GM18909 (cell line): ENCODE data around the gene SLC52A3.
"Not testable (repeated sequence)": the region's sequence is repeated elsewhere in the genome, so short reads cannot be mapped to it uniquely, and the experiment has no call there.

Source experiments
- ATAC-seq: cut with Tn5 transposase; IDR thresholded peaks from one replicate; pipeline ENCODE4 v1.9.1; 2021; ENCODE audit warnings: mild to moderate bottlenecking; ENCODE audit not compliant: unreplicated experiment, poor library complexity

The SLC52A3 gene

DNA sequence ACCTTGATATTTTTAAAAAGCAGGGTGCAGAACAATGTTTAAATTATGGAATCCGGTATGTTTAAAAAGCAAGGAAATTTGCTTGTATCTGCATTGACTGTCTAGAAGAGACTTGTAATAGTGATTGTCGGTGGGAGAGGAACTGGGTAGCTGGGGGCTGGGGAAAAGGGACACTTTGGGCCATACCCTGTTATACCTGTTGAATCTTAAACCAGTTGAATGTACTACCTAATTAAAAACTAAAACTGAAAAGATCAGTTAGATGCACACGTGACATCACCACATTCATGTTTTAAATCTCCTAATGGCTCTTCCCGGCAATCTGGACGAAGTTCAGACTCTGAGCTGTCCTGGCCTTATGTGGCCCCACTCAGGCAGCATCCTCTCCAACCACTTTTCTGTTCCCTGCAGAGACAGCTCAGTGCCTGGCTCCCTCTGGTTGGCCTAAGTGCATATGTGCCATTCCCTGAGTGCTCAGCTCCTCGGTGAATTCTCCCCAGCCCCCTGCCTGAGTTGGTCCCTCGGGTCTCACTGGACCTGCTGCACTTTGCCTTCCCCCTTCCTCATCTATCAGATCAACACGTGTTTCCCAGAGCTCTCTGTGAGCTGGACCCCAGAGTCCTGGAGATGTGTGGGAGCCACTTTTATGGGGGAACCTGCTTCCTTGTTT is 36.3 kb downstream of the SLC52A3 start:
- no peak for ATAC-seq

DNA sequence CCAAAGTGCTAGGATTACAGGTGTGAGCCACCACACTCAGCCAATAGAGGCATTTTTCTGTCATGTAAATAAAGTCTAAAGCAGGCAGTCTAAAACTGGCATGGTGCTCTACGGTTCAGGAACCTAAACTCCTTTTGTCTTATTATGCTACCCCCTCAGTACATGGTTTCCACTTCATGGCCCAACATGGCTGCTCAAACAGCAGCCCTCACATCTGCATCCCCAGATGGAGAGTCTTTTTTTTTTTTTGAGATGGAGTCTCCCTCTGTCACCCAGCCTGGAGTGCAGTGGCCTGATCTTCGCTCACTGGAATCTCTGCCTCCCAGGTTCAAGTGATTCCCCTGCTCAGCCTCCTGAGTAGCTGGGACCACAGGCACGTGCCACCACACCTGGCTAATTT is 38.3 kb downstream of the SLC52A3 start:
- ATAC-seq = no peak

DNA sequence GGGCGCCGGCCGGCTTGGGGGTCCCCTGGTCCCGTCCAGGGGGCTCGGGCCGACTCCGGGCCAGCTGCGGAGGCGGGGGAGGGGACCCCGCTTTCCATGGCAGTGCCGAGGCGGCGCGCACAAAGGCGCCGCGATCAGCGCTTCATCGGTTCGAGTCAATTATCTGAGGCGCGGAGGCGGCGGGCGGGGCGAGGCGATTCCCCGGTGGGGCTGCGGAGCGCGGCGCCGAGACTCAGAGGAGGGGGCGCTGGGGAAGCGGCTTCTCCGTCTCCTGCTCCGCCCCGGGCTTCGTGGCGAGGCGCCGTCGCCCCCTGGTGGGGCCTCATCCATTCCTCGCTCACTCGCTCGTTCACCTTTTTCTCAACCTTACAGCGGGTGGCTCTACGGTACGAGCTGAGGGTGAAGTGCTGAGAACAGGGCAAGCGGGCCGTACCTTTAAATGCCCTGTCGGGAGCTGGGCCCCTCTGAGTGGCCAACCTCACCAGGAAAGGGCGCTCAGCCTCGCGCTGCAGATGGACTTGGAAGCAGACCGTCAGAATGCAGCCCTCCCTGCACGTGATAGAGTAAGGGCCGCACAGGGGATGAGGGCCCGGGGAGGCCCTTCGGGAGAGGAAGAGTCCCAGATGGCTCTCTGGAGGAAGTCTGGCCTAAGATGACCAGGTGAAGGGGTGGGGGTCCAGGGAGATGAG is 39.9 kb downstream of the SLC52A3 start:
- ATAC-seq = no peak

DNA sequence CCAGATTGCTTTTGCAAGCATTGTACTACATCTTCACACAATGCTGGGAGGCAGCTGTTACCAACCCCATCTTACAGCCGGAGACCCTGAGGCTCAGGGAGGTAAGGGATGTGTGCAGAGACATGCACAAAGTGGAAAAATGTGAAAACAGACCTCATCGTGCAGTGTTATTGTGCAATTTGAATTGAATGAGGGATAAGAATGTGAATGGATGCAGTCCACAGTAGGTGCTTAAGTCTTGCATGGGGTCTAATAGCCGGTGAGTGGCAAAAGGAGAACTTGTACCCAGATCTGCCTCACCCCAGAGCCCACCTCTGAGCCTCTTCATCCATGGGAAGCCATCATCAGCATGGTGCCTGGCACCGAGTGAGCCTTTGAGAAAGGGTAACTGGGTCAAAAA is 42.1 kb downstream of the SLC52A3 start:
- ATAC-seq = no peak

DNA sequence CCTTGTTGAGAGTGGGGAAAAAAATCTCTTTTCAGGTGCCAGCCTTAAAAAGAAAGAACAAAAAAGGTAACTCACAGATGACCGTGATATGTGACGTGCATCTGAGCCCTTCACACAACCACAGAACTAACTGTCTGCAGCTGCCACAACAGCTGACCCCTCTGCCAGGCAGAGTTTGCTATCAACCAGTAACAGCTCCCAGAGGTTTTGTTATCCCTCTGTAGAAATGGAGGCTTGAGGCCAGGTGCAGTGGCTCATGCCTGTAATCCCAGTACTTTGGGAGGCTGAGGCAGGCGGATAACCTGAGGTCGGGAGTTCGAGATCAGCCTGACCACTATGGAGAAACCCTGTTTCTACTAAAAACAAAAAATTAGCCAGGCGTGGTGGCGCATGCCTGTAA is 42.8 kb downstream of the SLC52A3 start:
- ATAC-seq = no peak

DNA sequence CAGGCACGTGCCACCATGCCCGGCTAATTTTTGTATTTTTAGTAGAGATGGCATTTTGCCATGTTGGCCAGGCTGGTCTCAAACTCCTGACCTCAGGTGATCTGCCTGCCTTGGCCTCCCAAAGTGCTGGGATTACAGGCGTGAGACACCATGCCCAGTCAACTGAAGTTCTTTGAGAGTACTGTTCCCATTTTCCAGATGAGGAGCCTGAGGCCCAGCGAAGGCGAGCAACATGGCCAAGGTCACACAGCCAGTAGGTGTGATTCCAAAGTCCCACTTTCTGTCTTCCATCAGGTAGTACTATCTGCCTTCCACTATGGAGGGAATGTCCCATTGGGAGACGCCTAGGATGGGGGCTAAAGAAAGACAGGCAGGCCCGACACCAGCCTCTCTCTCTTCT is 43.5 kb downstream of the SLC52A3 start:
- ATAC-seq = not testable (repeated sequence)

DNA sequence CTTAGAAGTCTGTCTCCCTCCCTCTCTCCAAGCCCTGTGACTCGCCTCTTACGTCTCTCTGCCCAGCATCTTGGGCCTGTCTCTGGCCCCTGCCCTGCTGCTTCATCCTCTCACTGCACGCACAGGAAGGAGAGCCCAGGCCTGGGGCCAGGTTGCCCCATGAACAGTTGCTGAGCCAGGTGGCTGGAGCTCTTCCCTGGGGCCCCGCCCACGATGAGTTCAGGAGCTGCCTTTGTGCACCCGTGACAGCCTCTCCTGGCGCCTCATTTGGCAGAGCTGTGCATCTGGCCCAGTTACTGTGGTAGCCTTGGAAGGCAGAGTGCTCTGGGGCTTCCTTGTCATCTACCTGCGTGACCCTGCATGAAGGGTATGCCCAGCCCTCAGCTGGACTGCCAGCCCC is 44.5 kb downstream of the SLC52A3 start:
- no peak for ATAC-seq

DNA sequence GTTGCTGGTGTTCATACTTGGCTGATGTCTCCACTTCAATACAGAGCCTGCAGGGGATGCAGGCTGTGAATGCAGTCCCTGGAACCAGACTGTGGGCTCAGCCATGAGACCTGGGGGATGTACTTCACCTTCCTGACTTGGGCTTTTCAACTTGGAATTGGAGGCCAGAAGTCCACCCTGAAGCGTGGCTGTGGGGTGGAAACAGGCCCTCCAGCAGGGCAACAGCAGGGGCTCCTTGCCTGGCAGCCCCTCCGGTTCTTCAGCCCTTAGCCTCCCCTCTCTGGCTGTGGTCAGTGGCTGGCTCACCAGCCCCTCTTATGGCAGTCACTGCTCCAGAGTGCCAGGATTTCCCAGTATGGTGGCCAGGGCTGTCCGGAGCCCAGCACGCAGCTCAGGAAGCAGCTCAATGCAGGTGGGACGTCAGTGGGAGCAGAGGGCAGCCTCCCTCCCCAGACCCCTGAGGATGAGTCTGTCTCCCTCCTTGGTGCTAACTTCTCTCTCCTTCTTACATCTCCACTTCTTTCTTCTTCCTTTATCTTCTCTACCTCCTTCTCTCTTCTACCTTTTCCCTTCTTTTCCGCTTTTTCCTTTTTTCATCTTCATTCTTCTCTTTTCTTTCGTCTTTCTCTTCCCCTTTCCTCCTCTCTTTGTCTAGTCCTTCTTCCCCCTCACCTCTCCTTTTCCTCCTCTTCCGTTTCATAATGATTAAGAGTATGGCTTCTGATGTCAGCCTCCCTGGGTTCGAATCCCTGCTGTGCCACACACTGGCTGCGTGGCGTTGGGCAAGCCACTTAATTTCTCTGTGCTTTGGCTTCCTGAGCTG is 45.3 kb downstream of the SLC52A3 start:
- ATAC-seq = no peak

DNA sequence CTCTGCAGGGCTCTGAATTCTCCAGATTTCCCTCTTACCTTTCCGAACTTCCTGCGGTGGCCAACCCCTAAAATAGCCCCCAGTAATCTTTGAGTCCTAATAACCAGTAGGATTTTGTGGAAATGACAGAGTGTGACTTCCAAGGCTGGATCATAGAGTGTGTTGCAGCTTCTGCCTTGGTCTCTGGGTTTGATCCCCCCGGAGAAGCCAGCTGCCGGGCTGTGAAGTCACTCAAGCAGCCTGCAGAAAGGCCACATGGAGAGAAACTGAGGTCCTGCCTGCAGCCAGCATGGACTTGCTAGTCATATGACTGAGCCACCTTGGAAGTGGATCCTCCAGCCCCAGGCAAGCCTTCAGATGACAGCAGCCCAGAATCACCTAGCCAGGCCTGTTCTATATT is 46.4 kb downstream of the SLC52A3 start:
- no peak for ATAC-seq

DNA sequence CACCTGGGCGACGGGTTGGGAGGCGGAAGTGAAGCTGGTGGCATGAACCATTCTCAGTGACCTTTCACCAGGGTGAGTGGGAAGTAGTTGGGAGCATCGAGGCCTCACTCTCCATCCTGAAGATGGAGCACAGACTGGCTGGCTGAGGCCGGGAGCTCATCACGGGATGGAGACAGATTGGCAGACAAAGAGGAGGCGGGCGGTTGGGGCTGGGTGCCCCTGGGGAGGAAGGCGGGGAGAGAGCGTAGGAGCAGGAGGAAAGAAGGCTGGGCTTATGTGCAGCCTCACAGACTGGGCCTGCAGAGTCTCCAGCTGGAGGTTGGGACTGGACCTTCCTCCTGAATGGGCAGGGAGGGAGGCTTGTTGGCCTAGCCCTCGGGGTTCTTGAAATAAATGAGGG is 48.5 kb downstream of the SLC52A3 start:
- ATAC-seq = no peak

DNA sequence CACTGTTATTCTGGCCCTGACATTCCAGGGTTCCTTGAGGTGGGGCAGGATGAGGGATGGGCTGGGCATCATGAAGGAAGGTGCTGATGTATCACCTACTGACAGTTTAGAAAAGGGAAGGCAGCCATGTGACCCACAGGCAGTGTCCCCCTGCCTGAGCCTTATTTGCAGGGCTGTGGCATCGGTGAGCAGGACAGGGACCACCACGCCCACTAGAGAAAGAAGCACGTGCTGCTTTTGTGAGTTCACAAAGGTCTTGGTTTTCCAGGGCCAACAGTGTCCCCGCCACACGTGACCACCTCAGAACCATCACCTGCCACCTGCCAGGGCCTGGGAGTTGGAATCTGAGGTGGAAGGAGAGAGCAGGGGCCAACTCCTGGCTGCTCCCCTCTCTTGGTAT is 49.2 kb downstream of the SLC52A3 start:
- no peak for ATAC-seq

DNA sequence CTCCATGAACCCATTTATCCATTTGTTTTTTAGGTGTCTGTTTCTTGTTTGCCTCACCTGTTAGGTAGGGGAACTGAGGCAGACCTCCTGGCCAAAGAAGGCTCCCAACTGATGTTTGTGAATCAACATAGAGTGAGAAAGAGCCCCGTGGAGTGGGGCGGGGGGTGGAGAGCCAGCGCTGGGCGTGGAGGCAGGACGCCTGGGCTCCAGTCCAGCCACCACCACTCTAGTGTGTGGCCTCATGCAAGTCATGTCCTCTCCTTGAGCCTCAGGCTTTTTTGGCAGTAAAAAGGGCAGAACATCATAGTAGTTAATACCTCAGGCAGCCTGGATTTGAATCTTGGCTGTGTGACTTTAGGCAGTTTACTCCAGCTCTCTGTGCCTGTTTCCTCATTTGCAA is 50.5 kb downstream of the SLC52A3 start:
- no peak for ATAC-seq

DNA sequence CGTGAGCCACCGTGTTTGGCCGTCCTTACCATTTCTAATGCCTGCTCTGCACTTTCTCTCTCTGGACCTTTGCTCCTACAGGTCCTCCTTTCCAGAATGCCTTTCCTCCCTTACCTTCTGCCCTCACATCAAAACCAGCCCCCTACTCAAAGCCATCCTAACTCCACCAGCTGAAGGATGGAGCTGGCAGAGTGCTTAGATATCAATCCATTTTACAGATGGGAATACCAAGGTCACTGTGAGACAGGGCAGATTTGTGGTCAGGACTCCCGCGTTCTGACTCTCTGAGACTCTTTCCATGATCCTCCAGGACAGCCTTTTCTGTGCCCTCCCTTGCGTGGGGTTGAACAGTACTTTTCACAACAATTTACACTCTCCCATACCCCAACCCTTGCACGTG is 51.0 kb downstream of the SLC52A3 start:
- no peak for ATAC-seq

DNA sequence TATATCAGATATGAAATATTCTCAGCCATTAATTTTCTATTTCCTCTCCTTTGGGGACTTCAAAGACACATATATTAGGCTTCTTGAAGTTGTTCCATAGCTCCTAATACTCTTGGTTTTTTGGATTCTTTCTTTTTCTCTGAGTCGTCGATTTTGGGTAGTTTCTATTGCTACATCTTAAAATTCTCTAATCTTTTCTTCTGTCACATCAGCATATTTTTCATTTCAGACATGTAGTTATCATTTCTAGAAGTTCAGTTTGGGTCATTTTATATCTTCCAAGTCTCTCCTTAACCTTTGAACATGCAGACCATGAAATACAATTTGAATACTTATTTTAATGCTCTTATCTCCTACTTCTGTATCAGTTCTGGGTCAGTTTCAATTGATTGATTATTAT is 53.8 kb downstream of the SLC52A3 start:
- no peak for ATAC-seq

DNA sequence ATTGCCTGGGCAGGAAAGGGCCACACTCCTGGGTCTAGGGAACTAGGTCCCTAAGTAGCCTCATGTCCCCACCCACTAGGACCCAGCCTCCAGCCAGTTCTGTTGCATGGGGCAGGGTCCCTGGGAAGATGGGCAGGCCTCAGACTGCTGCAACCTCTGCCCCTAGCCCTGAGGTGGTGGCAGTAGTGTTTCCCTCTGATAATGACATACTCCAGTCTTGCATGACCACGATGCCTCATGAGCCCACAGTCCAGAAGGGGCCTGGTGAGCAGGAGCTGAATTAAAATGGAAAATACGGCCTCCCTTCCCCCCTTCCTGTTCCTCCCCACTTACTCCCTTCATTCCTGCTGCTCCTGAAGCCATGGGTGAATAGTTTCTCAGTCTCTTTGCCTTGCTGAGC is 56.7 kb downstream of the SLC52A3 start:
- ATAC-seq = no peak

DNA sequence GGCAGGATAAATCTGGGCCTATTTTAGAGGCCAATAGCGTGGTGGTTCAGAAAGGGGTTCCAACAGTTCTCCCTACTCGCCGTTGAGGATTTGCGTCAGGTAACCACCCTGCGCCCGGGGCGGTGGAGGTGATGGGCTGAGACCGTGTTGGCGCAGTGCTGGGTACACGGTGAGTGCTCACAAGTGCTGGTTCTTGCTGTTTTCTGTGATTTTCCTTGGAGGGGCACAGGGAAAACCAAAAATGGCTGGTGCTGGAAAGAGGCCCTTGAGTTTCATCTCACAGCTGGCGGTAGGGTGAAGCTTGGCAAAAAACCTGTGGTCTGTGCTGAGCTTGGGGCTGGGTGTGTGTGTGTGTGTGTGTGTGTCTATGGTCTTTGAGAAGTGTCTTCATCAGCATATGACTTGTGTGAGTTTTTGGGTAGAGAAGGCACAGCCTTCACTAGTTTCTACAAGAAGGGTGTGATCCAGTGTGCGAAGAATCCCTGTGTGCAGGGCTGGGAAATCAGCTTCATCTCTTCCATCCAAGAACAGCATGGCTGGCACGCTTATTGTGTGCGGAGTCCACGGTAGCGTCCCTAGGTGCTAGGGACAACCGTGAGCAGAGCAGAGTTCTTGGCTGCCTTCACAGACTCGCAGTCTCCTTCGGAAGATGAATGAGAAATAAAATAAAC is 57.4 kb downstream of the SLC52A3 start:
- ATAC-seq = no peak
